NCI-H1436 (cell line): ENCODE results near the gene RAB6B.

Experiments
- DNase-seq: peaks from one replicate; lab custom pipeline; 2025; lab: John Stamatoyannopoulos, UW

The RAB6B gene

GRCh38 chr3:133880886-133881455 is 14.7 kb downstream of the RAB6B start:
- no peak for DNase-seq

DNA sequence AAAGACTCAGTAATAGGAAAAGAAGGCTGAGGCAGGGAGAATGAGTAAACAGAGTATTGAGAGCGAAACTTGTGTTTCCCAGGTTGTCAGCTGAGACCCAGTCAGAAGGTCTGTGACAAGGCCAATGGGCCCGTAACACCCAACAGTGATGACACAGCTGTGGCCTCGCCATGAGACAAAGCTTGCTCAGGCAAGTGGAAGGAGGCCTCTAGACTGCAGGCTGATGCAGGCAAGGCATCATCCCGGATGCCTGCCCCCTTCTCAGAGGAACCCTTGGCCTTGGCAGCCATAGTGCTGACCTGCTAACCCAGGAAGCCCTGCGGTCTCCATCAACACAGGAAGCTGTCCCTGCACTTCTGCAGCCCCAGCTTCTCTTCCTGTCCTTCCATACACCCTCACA is 15.4 kb downstream of the RAB6B start:
- no peak for DNase-seq

- no peak for DNase-seq
Observed at GRCh38 chr3:133878518-133878917, 17.2 kb downstream of the RAB6B start.

GRCh38 chr3:133877221-133877620 is 18.5 kb downstream of the RAB6B start:
- no peak for DNase-seq

DNA sequence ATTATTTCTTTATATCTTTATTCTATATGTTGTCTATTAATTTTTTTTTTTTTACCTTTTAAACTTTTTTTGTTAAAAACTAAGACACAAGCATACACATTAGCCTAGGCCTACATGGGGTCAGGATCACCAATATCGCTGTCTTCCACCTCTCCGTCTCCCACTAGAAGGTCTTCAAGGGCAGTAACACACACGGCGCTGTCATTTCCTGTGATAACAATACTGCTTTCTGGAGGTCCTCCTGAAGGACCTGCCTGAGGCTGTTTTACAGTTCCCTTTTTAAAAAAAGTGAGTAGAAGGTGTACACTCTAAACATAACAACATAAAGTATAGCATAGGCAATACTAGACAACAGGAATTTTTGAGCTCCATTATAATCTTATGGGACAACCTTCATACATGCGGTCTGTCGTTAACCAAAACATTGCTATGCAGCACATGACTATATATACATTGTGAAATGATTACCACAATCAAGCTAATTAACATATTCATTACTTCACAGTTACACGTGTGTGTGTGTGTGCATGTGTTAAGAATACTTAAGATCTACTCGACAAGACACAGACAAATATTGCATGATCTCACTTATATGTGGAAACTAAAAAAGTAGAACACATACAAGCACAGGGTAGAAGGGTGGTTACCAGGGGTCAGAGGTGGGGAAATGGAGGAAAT is 20.8 kb downstream of the RAB6B start:
- DNase-seq: no peak

- DNase-seq: no peak
Observed at GRCh38 chr3:133874344-133874743, 21.3 kb downstream of the RAB6B start.

DNA sequence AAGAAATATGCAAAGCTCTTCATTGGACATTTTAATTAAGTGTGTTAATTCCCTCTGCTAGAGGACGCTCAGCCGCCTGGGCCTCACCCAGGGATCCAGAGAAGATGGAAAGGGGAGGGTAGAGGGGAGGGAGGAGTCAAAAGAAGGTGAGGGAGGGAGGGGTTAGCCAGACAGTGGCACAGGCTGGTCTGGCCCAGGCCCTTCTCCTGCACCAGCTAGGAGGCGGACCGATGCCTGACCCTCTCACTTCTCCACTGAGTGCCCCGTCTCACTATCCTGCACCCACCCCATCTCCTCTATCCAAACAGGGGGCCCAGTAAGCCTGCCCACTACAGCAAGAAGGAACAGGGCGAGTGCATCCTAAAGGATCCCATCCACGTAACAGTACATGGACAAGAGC is 22.9 kb downstream of the RAB6B start:
- no peak for DNase-seq

DNA sequence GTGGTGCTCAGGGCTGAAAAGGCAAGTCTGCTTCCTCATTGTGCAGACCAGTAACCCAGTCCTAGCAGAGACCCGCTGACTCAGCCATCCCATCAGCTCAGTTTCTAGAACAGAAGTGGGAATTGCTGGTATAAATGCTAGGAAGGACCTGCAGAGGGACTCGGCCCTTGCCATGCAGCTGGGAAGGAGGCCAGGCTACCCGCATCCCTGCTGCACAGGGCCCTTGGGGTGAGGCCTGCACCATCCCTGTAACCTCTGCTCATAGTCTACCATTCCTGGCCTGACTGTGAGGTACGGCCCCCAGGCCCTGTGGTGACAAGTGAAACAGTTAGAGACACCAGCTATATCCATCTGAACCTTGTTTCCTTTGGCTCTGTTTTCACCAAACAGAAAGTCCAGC is 23.5 kb downstream of the RAB6B start:
- no peak for DNase-seq

DNA sequence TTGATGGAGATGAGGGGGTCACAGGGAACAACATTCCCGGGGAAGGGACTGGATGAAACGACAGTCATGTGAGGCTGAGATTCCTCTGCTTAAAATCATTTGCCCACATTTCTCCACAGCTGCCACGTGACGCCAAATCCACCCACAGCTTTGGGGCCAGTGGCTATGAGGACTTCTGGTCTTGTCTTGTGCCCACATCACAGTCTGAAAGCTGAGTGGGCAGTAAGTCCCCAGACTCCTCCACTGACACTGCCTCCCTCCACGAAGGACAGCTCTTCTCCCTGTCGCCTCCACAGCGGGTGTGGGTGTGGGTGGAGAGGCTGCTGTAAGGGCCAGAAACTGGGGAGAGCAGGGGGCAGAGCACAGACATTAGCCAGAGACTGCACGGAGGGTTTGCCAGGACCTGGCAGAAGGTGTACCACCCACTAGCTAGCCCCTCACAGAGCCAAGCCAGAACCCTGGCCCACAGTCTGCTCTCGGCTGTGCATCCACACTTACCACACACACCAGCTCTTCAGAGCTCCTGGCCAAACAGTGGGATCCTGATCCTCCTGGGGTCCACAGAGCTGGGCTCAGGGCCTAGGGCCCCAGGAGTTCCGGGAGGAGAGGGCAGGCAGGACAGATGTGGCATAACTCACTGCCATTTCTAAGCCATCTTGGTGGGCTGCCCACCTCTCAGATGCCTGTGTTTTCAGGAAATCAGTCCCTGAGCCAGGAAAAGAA is 24.2 kb downstream of the RAB6B start:
- DNase-seq: no peak

DNA sequence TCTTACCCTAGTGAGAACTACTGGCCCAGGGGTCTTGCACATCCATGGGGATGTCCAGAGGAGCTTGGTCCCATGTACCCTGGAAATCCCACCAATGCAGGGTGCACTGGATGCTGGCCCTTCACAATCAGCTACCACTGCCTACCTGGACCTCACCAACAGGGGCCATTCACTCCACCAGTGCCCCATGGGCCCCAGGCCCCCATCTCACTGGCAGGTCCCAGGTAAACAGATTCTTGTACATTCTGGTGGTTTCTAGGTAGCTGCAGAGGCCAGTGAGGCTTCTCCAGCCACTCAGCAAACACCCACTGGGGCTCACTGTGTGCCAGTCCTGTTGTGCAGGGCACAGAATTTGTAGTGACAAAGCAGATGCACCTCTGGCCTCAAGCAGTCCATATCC is 24.9 kb downstream of the RAB6B start:
- DNase-seq: no peak

- no peak for DNase-seq
Observed at GRCh38 chr3:133869586-133869985, 26.1 kb downstream of the RAB6B start.

- DNase-seq: no peak
Observed at GRCh38 chr3:133868758-133869475, 26.8 kb downstream of the RAB6B start.

GRCh38 chr3:133868186-133868585 is 27.5 kb downstream of the RAB6B start:
- no peak for DNase-seq

GRCh38 chr3:133866141-133866540 is 29.5 kb downstream of the RAB6B start:
- DNase-seq: no peak

DNA sequence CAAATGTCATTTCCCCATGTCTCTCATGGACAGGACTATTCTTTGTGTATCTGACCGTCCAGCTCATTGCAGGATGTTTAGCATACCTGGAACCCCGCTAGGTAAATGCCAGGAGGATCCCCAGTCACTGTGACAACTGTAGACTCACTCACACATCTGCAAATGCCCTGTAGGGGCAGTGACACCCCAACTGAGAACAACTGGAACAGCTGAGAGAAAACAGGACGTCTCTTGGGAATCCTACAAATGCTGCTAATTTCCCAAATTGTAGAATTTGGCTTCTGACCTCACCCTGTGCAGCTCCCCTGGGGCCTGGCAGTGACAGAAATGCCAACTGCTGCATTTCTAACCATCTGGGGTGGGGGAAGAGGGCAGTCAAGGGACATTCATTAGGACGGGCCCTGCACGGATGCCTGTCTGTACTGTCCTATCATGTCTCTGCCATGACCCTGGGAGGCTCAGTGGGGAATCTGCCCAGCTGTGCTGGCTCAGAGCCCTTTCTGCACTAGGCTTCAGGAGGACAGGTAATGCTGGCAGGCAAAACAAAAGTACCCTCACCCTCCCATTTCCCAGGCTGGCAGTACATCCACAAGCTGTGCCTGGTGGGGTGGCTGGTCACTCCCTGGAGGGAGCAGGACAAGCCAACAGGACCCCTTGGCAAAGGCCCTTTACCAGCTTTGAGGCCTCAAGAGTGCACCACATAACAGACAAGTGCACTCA is 30.4 kb downstream of the RAB6B start:
- no peak for DNase-seq

GRCh38 chr3:133864616-133865015 is 31.1 kb downstream of the RAB6B start:
- no peak for DNase-seq

- no peak for DNase-seq
Observed at GRCh38 chr3:133863911-133864310, 31.8 kb downstream of the RAB6B start.

DNA sequence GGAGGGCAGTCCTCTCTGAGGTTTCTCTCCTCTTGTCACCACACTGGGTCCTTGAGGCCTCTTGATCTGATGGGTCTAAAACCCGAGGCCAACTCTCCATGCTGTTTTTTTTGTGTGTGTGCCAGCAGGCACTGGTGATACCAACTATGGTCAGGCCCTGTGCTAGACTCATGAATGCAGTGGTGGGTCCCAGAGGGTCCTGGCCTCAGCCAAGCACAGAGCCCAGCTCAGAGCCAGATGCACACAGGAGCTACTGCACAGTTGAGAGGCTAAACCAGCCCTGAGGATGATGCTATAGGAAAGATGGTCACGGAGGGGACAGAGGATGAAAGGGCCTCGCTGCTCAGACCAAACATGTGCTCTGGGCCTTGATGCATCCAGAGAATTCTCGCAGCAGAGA is 33.5 kb downstream of the RAB6B start:
- DNase-seq: no peak

- no peak for DNase-seq
Observed at GRCh38 chr3:133860519-133860918, 35.2 kb downstream of the RAB6B start.

- DNase-seq: no peak
Observed at GRCh38 chr3:133859381-133860234, 36.1 kb downstream of the RAB6B start.

- no peak for DNase-seq
Observed at GRCh38 chr3:133857767-133858166, 37.9 kb downstream of the RAB6B start.
